Fibroblast of the aortic adventitia (primary cell): Measurements from ENCODE around the gene GLTP. TPM values are rescaled to one million over a fixed set of nuclear protein-coding genes. Genes with fewer than 3 reads are reported as not detected.
A peak's percentile ranks its signal among the peaks of the same experiment; 100 is the strongest.

ENCODE experiments used
- DNase-seq: peaks from one replicate; pipeline ENCODE4 v3.0.0-alpha.2; 2010; ENCODE audit warnings: low read depth
- H3K4me3 ChIP-seq: 2 replicates; pipeline ENCODE4 v1.5.1; 2011; ENCODE audit warnings: low read depth, mild to moderate bottlenecking, control low read depth, low read length, moderate library complexity
- CTCF ChIP-seq: IDR thresholded peaks from 2 replicates; pipeline ENCODE4 v1.5.1; 2011; ENCODE audit warnings: mild to moderate bottlenecking, low read length, control low read depth, inconsistent platforms; ENCODE audit not compliant: insufficient read depth
- total RNA-seq: library from RNA; depleted of rRNA; stranded (reverse); fragments of >200 nt; gene quantifications from 2 replicates; pipeline ENCODE4 v1.2.3, GENCODE V29; 2012; ENCODE audit warnings: low replicate concordance

The GLTP gene
- total RNA-seq, 1 donor: 55.1 TPM

- TF ChIP-seq CTCF: no peak
- DNase-seq: no peak
- H3K4me3 ChIP-seq: no peak overlapping the region
Measured at GRCh38 chr12:109822416-109822815, 57.9 kb downstream of the GLTP start.

- no peak for TF ChIP-seq CTCF
- no peak for DNase-seq
- H3K4me3 ChIP-seq: no peak overlapping the region
Measured at GRCh38 chr12:109821968-109822367, 58.4 kb downstream of the GLTP start.

- no peak for TF ChIP-seq CTCF
- DNase-seq: no peak
- no peak overlapping the region for H3K4me3 ChIP-seq
Measured at GRCh38 chr12:109820816-109821381, 59.4 kb downstream of the GLTP start.

GRCh38 chr12:109818905-109819500 is 61.3 kb downstream of the GLTP start:
- no peak overlapping the region for H3K4me3 ChIP-seq
- DNase-seq: peak; percentile 64
- no peak for TF ChIP-seq CTCF

GRCh38 chr12:109818253-109818652 is 62.1 kb downstream of the GLTP start:
- TF ChIP-seq CTCF: no peak
- no peak overlapping the region for H3K4me3 ChIP-seq
- no peak for DNase-seq

- TF ChIP-seq CTCF: no peak
- no peak overlapping the region for H3K4me3 ChIP-seq
- DNase-seq: no peak
Measured at GRCh38 chr12:109817627-109818231, 62.6 kb downstream of the GLTP start.

- no peak for TF ChIP-seq CTCF
- H3K4me3 ChIP-seq: no peak overlapping the region
- no peak for DNase-seq
Measured at GRCh38 chr12:109816870-109817269, 63.5 kb downstream of the GLTP start.
